Mesendoderm (in vitro differentiated cells): ENCODE results near the gene DGAT2. TPM values are rescaled to one million over a fixed set of nuclear protein-coding genes. Genes with fewer than 3 reads are reported as not detected.
A peak's percentile ranks its signal among the peaks of the same experiment; 100 is the strongest.

ENCODE experiments used
- DNase-seq: peaks from one replicate; pipeline ENCODE4 v3.0.0; 2013
- H2AK5ac ChIP-seq: 2 replicates; pipeline ENCODE4 v1.6.1; 2013; ENCODE audit warnings: low read length, inconsistent platforms
- H2BK120ac ChIP-seq: 2 replicates; pipeline ENCODE4 v1.6.1; 2013; ENCODE audit warnings: low read depth, mild to moderate bottlenecking, low read length, moderate library complexity, mixed read lengths
- H2BK15ac ChIP-seq: replicated peaks from 2 replicates; pipeline ENCODE4 v1.6.1; 2013; ENCODE audit warnings: low read depth, mild to moderate bottlenecking, moderate library complexity
- H2BK5ac ChIP-seq: 2 replicates; pipeline ENCODE4 v1.6.1; 2013; ENCODE audit warnings: low read length, inconsistent platforms
- H3K18ac ChIP-seq: 2 replicates; pipeline ENCODE4 v1.6.1; 2013; ENCODE audit warnings: mild to moderate bottlenecking, low read length, mixed read lengths
- H3K23ac ChIP-seq: one replicate; pipeline ENCODE4 v1.6.1; 2013; ENCODE audit warnings: low read length
- H3K27ac ChIP-seq: 2 replicates; pipeline ENCODE4 v1.5.1; 2013; ENCODE audit warnings: low read depth, mild to moderate bottlenecking, inconsistent platforms, low read length, moderate library complexity
- H3K27me3 ChIP-seq: 2 replicates; pipeline ENCODE4 v1.6.1; 2013; ENCODE audit warnings: low read length, control low read depth, mild to moderate bottlenecking, inconsistent platforms; ENCODE audit not compliant: insufficient read depth, poor library complexity
- H3K36me3 ChIP-seq: 2 replicates; pipeline ENCODE4 v1.6.1; 2013; ENCODE audit warnings: low read length, inconsistent platforms; ENCODE audit not compliant: control insufficient read depth, insufficient read depth
- H3K4ac ChIP-seq: one replicate; pipeline ENCODE4 v1.6.1; 2013; ENCODE audit warnings: low read depth, mild to moderate bottlenecking, low read length, moderate library complexity
- H3K4me1 ChIP-seq: 2 replicates; pipeline ENCODE4 v1.6.1; 2013; ENCODE audit warnings: low read depth, low read length, inconsistent platforms; ENCODE audit not compliant: control insufficient read depth
- H3K4me2 ChIP-seq: 2 replicates; pipeline ENCODE4 v1.6.1; 2013; ENCODE audit warnings: low read length
- H3K4me3 ChIP-seq: 2 replicates; pipeline ENCODE4 v1.5.1; 2013; ENCODE audit warnings: mild to moderate bottlenecking, low read length
- H3K56ac ChIP-seq: one replicate; pipeline ENCODE4 v1.6.1; 2013; ENCODE audit warnings: low read length
- H3K79me1 ChIP-seq: 2 replicates; pipeline ENCODE4 v1.6.1; 2013; ENCODE audit warnings: low read length, inconsistent platforms
- H3K79me2 ChIP-seq: 2 replicates; pipeline ENCODE4 v1.6.1; 2013; ENCODE audit warnings: mild to moderate bottlenecking, low read length; ENCODE audit not compliant: control insufficient read depth, insufficient read depth
- H3K9ac ChIP-seq: 2 replicates; pipeline ENCODE4 v1.6.1; 2013; ENCODE audit warnings: low read length, inconsistent platforms
- H4K5ac ChIP-seq: one replicate; pipeline ENCODE4 v1.6.1; 2013; ENCODE audit warnings: low read length
- H4K8ac ChIP-seq: one replicate; pipeline ENCODE4 v1.6.1; 2013; ENCODE audit warnings: low read depth, mild to moderate bottlenecking, control low read depth, low read length, moderate library complexity
- WGBS: extraction: QIAGEN DNeasy Blood & Tissue Kit; methylation state at CpG from one replicate; pipeline ENCODE4 v1.1.7; 2013; ENCODE audit warnings: low lambda C conversion rate, missing lambda C conversion rate; ENCODE audit not compliant: insufficient coverage; ENCODE audit errors: extremely low coverage; 5-methylcytosine and 5-hydroxymethylcytosine counted together
- polyA plus RNA-seq, 2 experiments: library from polyadenylated mRNA; stranded (reverse); fragments of 200-250 nt; gene quantifications; one replicate each; pipeline ENCODE4 v1.2.3, GENCODE V29; 2013

Gene DGAT2, protein sequence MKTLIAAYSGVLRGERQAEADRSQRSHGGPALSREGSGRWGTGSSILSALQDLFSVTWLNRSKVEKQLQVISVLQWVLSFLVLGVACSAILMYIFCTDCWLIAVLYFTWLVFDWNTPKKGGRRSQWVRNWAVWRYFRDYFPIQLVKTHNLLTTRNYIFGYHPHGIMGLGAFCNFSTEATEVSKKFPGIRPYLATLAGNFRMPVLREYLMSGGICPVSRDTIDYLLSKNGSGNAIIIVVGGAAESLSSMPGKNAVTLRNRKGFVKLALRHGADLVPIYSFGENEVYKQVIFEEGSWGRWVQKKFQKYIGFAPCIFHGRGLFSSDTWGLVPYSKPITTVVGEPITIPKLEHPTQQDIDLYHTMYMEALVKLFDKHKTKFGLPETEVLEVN
- 0.62 TPM for polyA plus RNA-seq (2013, experiment 1 of 2)
- polyA plus RNA-seq (2013, experiment 2 of 2) = 0.63 TPM

DNA sequence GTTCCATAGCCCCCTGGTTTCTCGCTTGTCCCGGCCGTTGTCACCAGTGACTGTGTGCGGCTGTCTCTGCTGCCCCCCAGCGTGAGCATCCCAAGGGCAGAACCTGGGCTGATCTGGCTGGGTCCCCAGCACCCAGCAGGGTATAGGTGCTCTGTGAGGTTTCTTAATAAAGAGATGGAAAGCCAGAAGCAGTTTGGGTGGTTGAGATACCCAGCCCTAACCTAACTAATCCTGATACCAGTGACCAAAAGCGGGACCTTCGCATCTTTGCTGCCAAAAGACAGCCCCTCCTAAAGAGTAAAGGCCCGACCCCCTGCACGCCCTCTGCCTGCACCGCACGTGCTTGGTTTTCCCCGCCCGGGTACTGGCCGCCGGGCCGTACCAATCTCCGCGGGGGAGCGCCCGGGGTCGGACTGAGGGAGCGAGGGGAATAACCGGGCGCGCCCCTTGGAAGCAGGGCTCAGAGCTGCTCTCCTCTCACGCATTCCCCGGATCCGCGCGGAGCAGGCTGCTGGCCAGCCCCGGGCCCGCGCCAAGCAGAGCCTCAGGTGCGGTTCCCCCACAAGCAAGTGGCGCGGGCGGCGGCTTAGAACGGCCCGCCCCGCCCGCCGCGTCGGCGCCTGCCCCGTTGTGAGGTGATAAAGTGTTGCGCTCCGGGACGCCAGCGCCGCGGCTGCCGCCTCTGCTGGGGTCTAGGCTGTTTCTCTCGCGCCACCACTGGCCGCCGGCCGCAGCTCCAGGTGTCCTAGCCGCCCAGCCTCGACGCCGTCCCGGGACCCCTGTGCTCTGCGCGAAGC is at the start of gene DGAT2:
Gene DGAT2 (plus strand): TSS at position 667 of the 797 bp plus-strand sequence. CDS start 214 bp downstream, outside the sequence.
- Histone ChIP-seq H3K56ac (peak within 1 kb of the TSS; percentile 71), H2BK120ac (peak within 1 kb of the TSS; percentile 46), H3K4ac (peak within 1 kb of the TSS; percentile 77), H2AK5ac (peak within 1 kb of the TSS; percentile 41), H3K9ac (peak within 1 kb of the TSS; percentile 42), H3K4me2 (peak within 1 kb of the TSS; percentile 34), H3K79me1 (no peaks in the 10 kb centered on the region), H3K23ac (no peak within 1 kb of the TSS), H3K27me3 (no peaks in the 10 kb centered on the region), H3K4me3 (no peak within 1 kb of the TSS), H3K4me1 (peaks cover 14% of the 10 kb centered on the region), H3K27ac (no peak within 1 kb of the TSS), H3K79me2 (no peaks in the 10 kb centered on the region), H4K5ac (no peak within 1 kb of the TSS), H4K8ac (no peak within 1 kb of the TSS), H2BK15ac (no peak within 1 kb of the TSS), H3K36me3 (no peaks in the 10 kb centered on the region), H2BK5ac (no peak within 1 kb of the TSS), H3K18ac (peak within 1 kb of the TSS; percentile 60)
- DNase-seq = peak; percentile 85
- no CpG with 5 or more reads among the region's 66 CpGs for WGBS

DNA sequence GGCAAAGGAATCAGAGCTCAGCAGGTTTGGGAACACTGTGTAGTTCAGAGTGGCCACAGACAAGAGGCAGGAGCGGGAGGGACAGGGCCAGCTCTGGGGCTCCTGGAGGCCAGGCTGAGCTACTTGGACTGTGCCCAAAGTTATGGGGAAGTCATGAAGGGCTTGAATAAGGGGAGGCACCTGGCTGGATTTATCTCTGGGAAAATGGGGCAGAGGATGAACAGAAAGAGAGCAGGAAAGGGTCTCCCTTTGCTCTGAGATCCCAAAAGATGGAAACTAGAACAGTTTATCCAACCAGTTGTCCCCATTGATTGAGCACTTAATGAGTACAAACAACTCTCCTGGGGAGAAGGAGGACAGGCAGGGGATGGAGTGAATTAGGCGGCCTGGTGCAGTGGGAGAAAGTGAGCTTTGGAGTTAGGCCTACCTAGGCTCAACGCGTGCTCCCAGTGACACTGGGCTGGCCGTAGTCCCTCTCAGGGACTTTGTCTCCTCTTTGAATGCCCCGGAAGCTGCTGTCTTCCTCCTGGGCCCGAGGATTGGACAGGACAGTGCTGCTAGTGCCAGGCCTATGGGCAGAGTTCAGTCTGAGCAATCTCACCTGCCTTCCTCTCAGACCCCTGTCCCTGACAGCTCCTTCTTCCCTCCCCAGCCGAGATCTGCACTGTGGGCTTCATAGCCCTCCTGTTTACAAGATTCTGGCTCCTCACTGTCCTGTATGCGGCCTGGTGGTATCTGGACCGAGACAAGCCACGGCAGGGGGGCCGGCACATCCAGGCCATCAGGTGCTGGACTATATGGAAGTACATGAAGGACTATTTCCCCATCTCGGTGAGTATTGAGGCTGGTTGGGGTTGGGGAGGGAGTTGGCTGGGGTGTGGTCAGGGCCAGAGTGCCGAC is 49.0 kb upstream of the DGAT2 start:
- H3K18ac ChIP-seq = no peak overlapping the region
- no peak overlapping the region for H2BK120ac ChIP-seq
- H3K79me1 ChIP-seq = no peaks in the 10 kb centered on the region
- H3K56ac ChIP-seq = no peak overlapping the region
- H3K27me3 ChIP-seq = no peaks in the 10 kb centered on the region
- H3K4me2 ChIP-seq = no peak overlapping the region
- no peak overlapping the region for H3K4ac ChIP-seq
- H3K36me3 ChIP-seq = no peaks in the 10 kb centered on the region
- no peak overlapping the region for H3K23ac ChIP-seq
- no peak overlapping the region for H3K27ac ChIP-seq
- no peaks in the 10 kb centered on the region for H3K79me2 ChIP-seq
- no peaks in the 10 kb centered on the region for H3K4me1 ChIP-seq
- H4K8ac ChIP-seq = no peak overlapping the region
- H2BK5ac ChIP-seq = no peak overlapping the region
- H2BK15ac ChIP-seq = no peak overlapping the region
- no peak for DNase-seq
- H3K4me3 ChIP-seq = no peak overlapping the region
- no peak overlapping the region for H4K5ac ChIP-seq
- no peak overlapping the region for H3K9ac ChIP-seq
- WGBS = no CpG with 5 or more reads among the region's 14 CpGs
- H2AK5ac ChIP-seq = no peak overlapping the region

DNA sequence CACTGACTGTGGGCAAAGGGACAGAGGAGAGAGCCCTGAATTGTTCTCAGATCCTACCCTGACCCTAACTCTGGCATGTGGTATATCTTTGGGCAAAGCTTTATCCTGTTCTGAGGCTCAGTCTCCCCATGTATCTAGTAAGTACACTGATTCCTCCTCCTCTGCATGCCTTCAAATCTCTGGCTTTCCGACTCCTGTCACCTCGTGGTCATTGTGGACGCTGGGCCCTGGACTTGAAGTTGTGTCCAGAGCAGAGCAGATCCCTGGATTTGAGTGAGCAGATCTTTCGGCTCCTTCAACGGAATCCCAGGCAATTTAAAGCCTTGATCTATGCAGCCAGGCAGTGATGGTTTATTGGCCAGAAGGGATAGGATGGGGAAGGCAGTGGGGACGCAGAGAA is 47.9 kb upstream of the DGAT2 start:
- Histone ChIP-seq H3K27me3 (no peaks in the 10 kb centered on the region), H3K4me1 (no peaks in the 10 kb centered on the region), H3K4me3 (no peak overlapping the region), H4K8ac (no peak overlapping the region), H3K27ac (no peak overlapping the region), H3K56ac (no peak overlapping the region), H3K4ac (no peak overlapping the region), H3K79me1 (no peaks in the 10 kb centered on the region), H3K18ac (no peak overlapping the region), H4K5ac (no peak overlapping the region), H3K9ac (no peak overlapping the region), H2BK5ac (no peak overlapping the region), H2BK15ac (no peak overlapping the region), H2AK5ac (no peak overlapping the region), H3K79me2 (no peaks in the 10 kb centered on the region), H2BK120ac (no peak overlapping the region), H3K23ac (no peak overlapping the region), H3K4me2 (no peak overlapping the region), H3K36me3 (no peaks in the 10 kb centered on the region)
- WGBS = no CpG with 5 or more reads among the region's 6 CpGs
- no peak for DNase-seq

DNA sequence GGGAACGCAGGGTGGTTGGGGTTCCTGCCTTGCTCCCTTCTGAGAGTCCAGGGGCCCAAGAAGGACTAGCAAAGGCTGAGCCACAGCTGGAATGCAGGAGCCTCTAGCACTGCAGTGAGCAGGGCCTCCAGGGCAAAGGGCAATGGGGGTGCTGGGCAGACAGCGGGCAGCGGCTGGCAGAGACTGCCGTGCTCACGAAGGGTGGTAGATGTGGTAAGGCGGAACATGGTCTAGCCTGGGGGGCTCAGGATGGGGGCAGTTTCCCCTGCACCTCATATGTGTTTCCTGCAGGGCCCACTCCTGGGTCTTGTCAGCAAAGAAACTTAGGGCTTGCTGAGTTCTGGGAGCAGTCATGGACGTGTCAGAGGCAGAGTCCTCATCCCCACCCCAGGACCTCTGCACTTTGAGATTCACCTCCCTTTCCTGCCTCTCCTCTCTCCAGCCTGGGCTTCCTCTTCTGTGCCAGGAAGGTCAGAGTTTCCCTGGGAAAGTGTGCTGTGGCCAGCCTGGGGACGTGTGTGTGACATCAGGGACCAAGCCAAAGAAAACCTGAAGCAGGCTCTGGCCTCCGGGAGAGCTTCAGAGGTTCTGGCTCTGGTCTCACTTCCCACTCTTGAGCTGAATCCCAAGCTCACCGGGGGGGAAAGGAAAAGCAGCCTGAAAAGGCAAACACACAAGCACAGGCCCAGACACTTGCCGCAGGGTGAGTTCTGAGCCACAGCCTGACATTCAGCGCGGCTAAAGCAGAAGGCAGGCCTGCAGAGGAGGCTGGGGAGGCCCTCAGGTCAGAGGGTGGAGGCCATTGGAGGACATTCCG is 46.5 kb upstream of the DGAT2 start:
- Histone ChIP-seq H3K27ac (no peak overlapping the region), H3K9ac (no peak overlapping the region), H3K23ac (no peak overlapping the region), H3K4me1 (no peaks in the 10 kb centered on the region), H3K79me2 (no peaks in the 10 kb centered on the region), H2BK5ac (no peak overlapping the region), H2AK5ac (no peak overlapping the region), H3K79me1 (no peaks in the 10 kb centered on the region), H3K4ac (no peak overlapping the region), H3K56ac (no peak overlapping the region), H2BK120ac (no peak overlapping the region), H3K36me3 (no peaks in the 10 kb centered on the region), H2BK15ac (no peak overlapping the region), H3K4me2 (no peak overlapping the region), H3K4me3 (no peak overlapping the region), H4K5ac (no peak overlapping the region), H3K27me3 (no peaks in the 10 kb centered on the region), H3K18ac (no peak overlapping the region), H4K8ac (no peak overlapping the region)
- no CpG with 5 or more reads among the region's 14 CpGs for WGBS
- no peak for DNase-seq

DNA sequence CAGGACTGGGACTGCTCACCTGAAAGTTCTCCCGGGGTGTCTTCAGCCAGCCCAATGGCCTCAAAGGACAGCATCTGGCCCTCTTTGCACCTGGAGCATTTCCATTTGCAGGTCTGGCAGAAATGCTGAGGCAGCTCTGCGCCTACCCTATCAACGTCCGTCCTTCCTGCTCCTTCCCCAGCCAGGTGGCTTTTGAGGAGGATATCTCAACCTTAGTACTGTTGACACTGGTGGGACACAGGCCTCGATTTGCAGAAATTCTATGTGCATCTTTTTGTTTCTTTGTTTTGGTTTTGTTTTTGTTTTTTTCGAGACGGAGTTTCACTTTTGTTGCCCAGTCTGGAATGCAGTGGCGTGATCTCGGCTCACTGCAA is 45.9 kb upstream of the DGAT2 start:
- Histone ChIP-seq H3K4me1 (no peaks in the 10 kb centered on the region), H2BK120ac (no peak overlapping the region), H3K4me3 (no peak overlapping the region), H3K27ac (no peak overlapping the region), H3K4ac (no peak overlapping the region), H3K27me3 (no peaks in the 10 kb centered on the region), H3K4me2 (no peak overlapping the region), H4K5ac (no peak overlapping the region), H2BK15ac (no peak overlapping the region), H2AK5ac (no peak overlapping the region), H3K18ac (no peak overlapping the region), H3K79me2 (no peaks in the 10 kb centered on the region), H3K23ac (no peak overlapping the region), H3K36me3 (no peaks in the 10 kb centered on the region), H2BK5ac (no peak overlapping the region), H4K8ac (no peak overlapping the region), H3K9ac (no peak overlapping the region), H3K56ac (no peak overlapping the region), H3K79me1 (no peaks in the 10 kb centered on the region)
- WGBS = no CpG with 5 or more reads among the region's 9 CpGs
- DNase-seq = no peak
